ENCODE data around the gene ZNF467. TPM values are rescaled to one million over a fixed set of nuclear protein-coding genes. Genes with fewer than 3 reads are reported as not detected.

Gene ZNF467
- total RNA-seq (10 to 100 TPM in 5 of 7 donors, 1 to 10 TPM in 2; 4.2 to 23.7 (median 12.3) TPM), polyA plus RNA-seq (1 to 10 TPM; 2.3 to 4.6 TPM)
- long read RNA-seq, donor 1, partial matches to known transcripts, result 0 of 10 reads
- long read RNA-seq, donor 1, other reads (novel, unspliced or antisense), result 10 of 10 reads
- long read RNA-seq, donor 2, partial matches to known transcripts, result 0 of 2 reads
- long read RNA-seq, donor 2, other reads (novel, unspliced or antisense), result 0 of 2 reads
- long read RNA-seq, donor 3, partial matches to known transcripts, result 4 of 26 reads
- long read RNA-seq, donor 3, other reads (novel, unspliced or antisense), result 14 of 26 reads

DNA sequence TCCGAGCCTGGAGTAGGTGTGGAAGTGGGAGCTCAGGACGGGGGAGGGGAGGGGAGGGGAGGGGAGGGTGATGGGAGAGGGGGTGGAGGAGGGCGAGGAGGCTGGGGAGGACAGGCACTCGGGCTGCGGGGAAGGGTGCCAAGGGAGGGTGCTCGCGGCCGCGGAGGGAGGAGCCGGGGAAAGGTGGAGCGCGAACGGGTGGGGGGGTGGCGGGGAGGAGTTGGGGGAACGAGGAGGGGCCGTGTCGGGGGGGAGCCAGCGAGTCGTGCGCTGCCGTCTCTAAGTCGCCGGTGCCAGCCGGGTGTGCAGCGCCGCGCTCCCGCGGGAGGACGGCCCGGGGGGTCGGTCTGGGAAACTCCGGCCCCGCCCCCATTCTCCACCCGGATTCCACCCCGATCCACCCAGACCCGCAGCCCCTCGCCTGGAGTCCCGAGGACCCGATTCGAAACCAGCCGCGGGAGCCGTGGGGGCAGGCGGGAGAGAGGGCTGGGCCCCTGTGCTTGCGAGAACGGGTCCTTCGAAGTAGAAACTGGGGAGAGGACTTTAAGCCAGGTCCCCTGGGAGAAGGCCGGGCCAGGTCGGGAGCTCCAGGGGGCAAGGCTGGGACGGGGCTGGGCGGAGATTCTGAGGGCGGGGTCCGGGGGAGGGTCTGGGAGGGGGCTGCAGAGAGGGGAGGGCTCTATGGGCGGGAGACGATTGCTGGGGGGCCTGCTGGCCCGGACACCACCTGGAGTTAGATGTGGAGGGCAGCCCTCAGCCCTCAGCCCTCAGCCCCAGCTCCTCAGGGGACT lies at the start of gene ZNF467:
ZNF467 (minus strand) TSS at position 143 of the 791 bp plus-strand sequence. CDS start 2,556 bp downstream, outside the sequence.
- Histone ChIP-seq H3K4me1 (ENCODE audit: insufficient read depth) (peaks cover 7% of the 10 kb centered on the region), H3K27me3 (no peaks in the 10 kb centered on the region), H3K27ac (peak within 1 kb of the TSS; percentile 42 to 67), H3K4me3 (peak within 1 kb of the TSS; percentile 52), H3K36me3 (no peaks in the 10 kb centered on the region), H3K9me3 (no peaks in the 10 kb centered on the region)
- intact Hi-C loops (cut with DNase I), result no loop called here
- TF ChIP-seq EP300 (IDR thresholded peaks at IDR 0.05), result no peak
- TF ChIP-seq POLR2A (IDR thresholded peaks at IDR 0.05), result no peak
- TF ChIP-seq CTCF (IDR thresholded peaks at IDR 0.05), result no peak
- 1 to 3% (median 1%) methylated on average over 43 to 56 of the region's 57 CpGs for WGBS, 3 donors
- DNase-seq, result peak; percentile 79 to 89 (median 84)

- intact Hi-C loops (cut with DNase I), result no loop called here
- Histone ChIP-seq H3K4me3 (no peak overlapping the region), H3K27me3 (no peaks in the 10 kb centered on the region), H3K27ac (no peak overlapping the region), H3K36me3 (no peaks in the 10 kb centered on the region), H3K9me3 (no peaks in the 10 kb centered on the region), H3K4me1 (ENCODE audit: insufficient read depth) (no peaks in the 10 kb centered on the region)
- DNase-seq, result peak in 2 of 5 donors; percentile 6 to 30
- no peak for TF ChIP-seq EP300 (IDR thresholded peaks at IDR 0.05)
- no peak for TF ChIP-seq POLR2A (IDR thresholded peaks at IDR 0.05)
- no peak for TF ChIP-seq CTCF (IDR thresholded peaks at IDR 0.05)
- WGBS, 3 donors, result 39 to 65% (median 49%) methylated on average over 10 to 22 of the region's 22 CpGs
These were observed 49.1 kb upstream of the ZNF467 start for GRCh38 chr7:149822353-149822943.

DNA sequence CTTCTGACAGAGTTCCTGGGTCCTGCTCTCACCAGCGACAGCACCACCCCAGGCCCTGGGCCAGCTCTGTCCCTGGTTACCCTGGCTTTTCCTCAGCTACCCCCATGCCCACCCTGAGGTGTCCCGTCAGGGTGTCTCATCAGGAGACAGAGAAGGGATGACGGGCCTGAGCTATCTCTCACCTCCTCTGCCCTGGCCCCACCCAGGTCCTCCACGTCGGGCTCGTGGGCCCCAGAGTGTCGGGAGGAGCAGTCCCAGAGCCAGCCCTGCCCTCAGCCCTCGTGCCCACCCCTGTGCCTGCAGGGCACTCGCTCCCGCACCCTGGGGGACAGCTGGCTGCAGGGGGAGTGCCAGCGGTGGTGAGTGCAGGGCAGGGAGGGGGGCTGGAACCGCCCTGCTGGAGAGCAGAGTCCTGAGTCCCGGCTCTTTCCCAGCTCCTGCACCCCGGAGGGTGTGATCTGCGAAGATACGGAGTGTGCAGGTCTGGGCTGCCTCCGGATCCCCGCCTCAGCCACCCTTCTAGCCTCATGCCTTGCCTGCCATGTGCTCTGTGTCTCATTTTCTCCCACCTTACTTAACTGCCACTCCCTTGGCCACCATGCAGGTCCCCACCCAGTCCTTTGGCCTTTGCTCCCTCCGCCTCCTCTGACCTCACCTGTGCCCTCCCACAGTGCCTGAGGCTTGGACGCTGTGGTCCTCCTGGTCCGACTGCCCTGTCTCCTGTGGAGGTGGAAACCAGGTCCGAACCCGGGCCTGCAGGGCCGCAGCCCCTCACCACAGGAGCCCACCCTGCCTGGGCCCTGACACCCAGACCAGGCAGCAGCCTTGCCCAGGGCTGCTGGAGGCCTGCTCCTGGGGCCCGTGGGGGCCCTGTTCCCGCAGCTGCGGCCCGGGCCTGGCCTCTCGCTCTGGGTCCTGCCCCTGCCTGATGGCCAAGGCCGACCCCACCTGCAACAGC lies 48.1 kb upstream of the ZNF467 start:
- 82 to 90% (median 84%) methylated on average over 27 to 30 of the region's 30 CpGs for WGBS, 3 donors
- Histone ChIP-seq H3K4me3 (no peak overlapping the region), H3K9me3 (no peaks in the 10 kb centered on the region), H3K36me3 (no peaks in the 10 kb centered on the region), H3K27me3 (no peaks in the 10 kb centered on the region), H3K4me1 (ENCODE audit: insufficient read depth) (no peaks in the 10 kb centered on the region), H3K27ac (no peak overlapping the region)
- TF ChIP-seq CTCF (IDR thresholded peaks at IDR 0.05) (no peak), EP300 (IDR thresholded peaks at IDR 0.05) (no peak), POLR2A (IDR thresholded peaks at IDR 0.05) (no peak)
- intact Hi-C loops (cut with DNase I), result no loop called here
- peak in 2 of 5 donors; percentile 9 to 26 for DNase-seq

All from ovary (tissue), 10 donors.